Mucosa of descending colon (tissue), 3 donors: ENCODE measurements around the gene FGD4. TPM values are rescaled to one million over a fixed set of nuclear protein-coding genes. Genes with fewer than 3 reads are reported as not detected.
"Not testable (repeated sequence)": the region's sequence is repeated elsewhere in the genome, so short reads cannot be mapped to it uniquely, and the experiment has no call there.

Source experiments
- ATAC-seq: fragments of 200-7000 bp; cut with Tn5 transposase; one replicate; pipeline ENCODE4 v1.9.1; 2020; ENCODE audit warnings: mild to moderate bottlenecking, moderate library complexity
- DNase-seq, 3 donors: peaks; one replicate each; pipeline ENCODE4 v3.0.0-alpha.2; 2020
- H3K36me3 ChIP-seq: fragments of 200-600 bp; one replicate; pipeline ENCODE4 v1.8.0; 2021; ENCODE audit warnings: low read depth, mild to moderate bottlenecking
- H3K4me1 ChIP-seq: fragments of 200-600 bp; one replicate; pipeline ENCODE4 v1.8.0; 2021; ENCODE audit warnings: low read depth, mild to moderate bottlenecking
- H3K4me3 ChIP-seq: fragments of 200-600 bp; one replicate; pipeline ENCODE4 v1.8.0; 2021; ENCODE audit warnings: mild to moderate bottlenecking
- H3K9me3 ChIP-seq: fragments of 200-600 bp; one replicate; pipeline ENCODE4 v1.8.0; 2021; ENCODE audit warnings: mild to moderate bottlenecking
- CTCF ChIP-seq: fragments of 200-600 bp; IDR thresholded peaks from one replicate; pipeline ENCODE4 v1.8.0; 2022; ENCODE audit warnings: antibody characterized with exemption, mild to moderate bottlenecking
- intact Hi-C, 2 donors: fragments of 100-400 bp; cut with DNase I in 1 of 2; cut with micrococcal nuclease in 1 of 2; formaldehyde crosslinking; loops; one replicate each; pipeline versions ENCODE4 v1.11.0 to v1.11.1; 2022; cut with DNase I, micrococcal nuclease
- total RNA-seq, 3 donors: library from RNA; stranded (reverse); fragmentation: NEBNext Ultra II Directional in 2 of 3; extraction: Animal tissue kit (Norgen Biotek cat#: 25700) in 2 of 3; gene quantifications; one replicate each; pipeline versions ENCODE4 v1.2.1 to v1.2.4, GENCODE V29; 2021 to 2023
- donor health status: DM: no; HTN: no; CAD: no; lungs with moderate emphysema.
- donor health status: DM: no; HTN: no; CAD: no.
- donor health status: DM: no; HTN: yes; CAD: no.

FGD4 gene
- total RNA-seq, 3 donors from 2014 or later, result 31.5 to 66.7 (median 51.7) TPM

GRCh38 chr12:32560520-32560919 is 161.2 kb downstream of the FGD4 start:
- ATAC-seq (no peak), DNase-seq (no peak)
- no peaks in the 10 kb centered on the region for H3K9me3 ChIP-seq
- peaks cover 4% of the 10 kb centered on the region for H3K4me1 ChIP-seq
- H3K36me3 ChIP-seq, result no peaks in the 10 kb centered on the region
- TF ChIP-seq CTCF, result no peak
- intact Hi-C loops, result no loop called here
- no peak overlapping the region for H3K4me3 ChIP-seq

GRCh38 chr12:32561931-32562341 is 162.6 kb downstream of the FGD4 start:
- no peak for ATAC-seq
- intact Hi-C loops, result no loop called here
- no peak for TF ChIP-seq CTCF
- Histone ChIP-seq H3K4me3 (no peak overlapping the region), H3K4me1 (peaks cover 6% of the 10 kb centered on the region), H3K36me3 (no peaks in the 10 kb centered on the region), H3K9me3 (no peaks in the 10 kb centered on the region)
- DNase-seq, result no peak

- peaks cover 11% of the 10 kb centered on the region for H3K4me1 ChIP-seq
- ATAC-seq, intact Hi-C loops: not testable (repeated sequence)
Observed at GRCh38 chr12:32562413-32562812, 163.1 kb downstream of the FGD4 start.

GRCh38 chr12:32566663-32567295 is 167.4 kb downstream of the FGD4 start:
- DNase-seq (peak in 1 of 3 donors; percentile 31), ATAC-seq (peak; percentile 95)
- H3K9me3 ChIP-seq, result no peaks in the 10 kb centered on the region
- TF ChIP-seq CTCF, result no peak
- H3K4me3 ChIP-seq, result no peak overlapping the region
- intact Hi-C loops, result no loop called here
- no peaks in the 10 kb centered on the region for H3K36me3 ChIP-seq
- H3K4me1 ChIP-seq, result peaks cover 7% of the 10 kb centered on the region

More at GRCh38 chr12:32562413-32562812, 163.1 kb downstream of the FGD4 start:
- H3K36me3 ChIP-seq, DNase-seq, H3K9me3 ChIP-seq, H3K4me3 ChIP-seq: not testable (repeated sequence)

GRCh38 chr12:32567296-32567674 is 167.9 kb downstream of the FGD4 start:
- H3K36me3 ChIP-seq, result no peaks in the 10 kb centered on the region
- intact Hi-C loops, result no loop called here
- H3K4me3 ChIP-seq, result no peak overlapping the region
- peaks cover 7% of the 10 kb centered on the region for H3K4me1 ChIP-seq
- peak; percentile 61 for ATAC-seq
- DNase-seq, result peak in 1 of 3 donors; percentile 14
- H3K9me3 ChIP-seq, result no peaks in the 10 kb centered on the region
- no peak for TF ChIP-seq CTCF

- no peak for ATAC-seq
- no peak for TF ChIP-seq CTCF
Observed at GRCh38 chr12:32568228-32568627, 168.9 kb downstream of the FGD4 start.

More at GRCh38 chr12:32568228-32568627, 168.9 kb downstream of the FGD4 start:
- no peak for DNase-seq
- Histone ChIP-seq H3K4me1 (peaks cover 7% of the 10 kb centered on the region), H3K36me3 (no peaks in the 10 kb centered on the region), H3K4me3 (no peak overlapping the region), H3K9me3 (no peaks in the 10 kb centered on the region)
- intact Hi-C loops, result no loop called here
